Stimulated activated CD4-positive, alpha-beta T cell treated with anti-CD3 and anti-CD28 coated beads, Interleukin-12 subunit alpha, Interleukin-12 subunit beta, amount 100 ng/mL, for 24 hours (primary cell): ENCODE results near the gene HCCS.

ENCODE experiments used
- DNase-seq, 2 experiments: peaks; one replicate each; pipeline ENCODE4 v3.0.0-alpha.2; 2020; ENCODE audit warnings: low read depth in 2 of 2

HCCS gene

GRCh38 chrX:11111037-11111851, at the start of gene HCCS:
Gene HCCS (plus strand): TSS chrX:11111332. CDS start chrX:11112061, 729 bp downstream.
- DNase-seq = peak; percentile 59 to 70

GRCh38 chrX:11064276-11064675, 46.9 kb upstream of the HCCS start:
- DNase-seq = no peak

- no peak for DNase-seq
These were observed 46.1 kb upstream of the HCCS start for GRCh38 chrX:11064851-11065600.

- no peak for DNase-seq
These were observed 44.3 kb upstream of the HCCS start for GRCh38 chrX:11066812-11067211.

- DNase-seq = no peak
These were observed 37.8 kb upstream of the HCCS start for GRCh38 chrX:11073381-11073780.

GRCh38 chrX:11080741-11081305, 30.3 kb upstream of the HCCS start:
- no peak for DNase-seq

GRCh38 chrX:11081511-11081910, 29.6 kb upstream of the HCCS start:
- no peak for DNase-seq

GRCh38 chrX:11085305-11085704, 25.8 kb upstream of the HCCS start:
- no peak for DNase-seq

- DNase-seq = no peak
These were observed 21.3 kb upstream of the HCCS start for GRCh38 chrX:11089802-11090201.

GRCh38 chrX:11097933-11098332, 13.2 kb upstream of the HCCS start:
- no peak for DNase-seq

GRCh38 chrX:11099465-11099864, 11.7 kb upstream of the HCCS start:
- DNase-seq = no peak

GRCh38 chrX:11100281-11101035, 10.7 kb upstream of the HCCS start:
- no peak for DNase-seq

- no peak for DNase-seq
These were observed 8.1 kb upstream of the HCCS start for GRCh38 chrX:11103006-11103405.

GRCh38 chrX:11103751-11104150, 7.4 kb upstream of the HCCS start:
- DNase-seq = no peak

- no peak for DNase-seq
These were observed 6.1 kb upstream of the HCCS start for GRCh38 chrX:11105080-11105479.

GRCh38 chrX:11108253-11108941, 2.7 kb upstream of the HCCS start:
- no peak for DNase-seq

- no peak for DNase-seq
These were observed 1.2 kb upstream of the HCCS start for GRCh38 chrX:11109968-11110367.

GRCh38 chrX:11111947-11112346, 815 bp downstream of the HCCS start:
- DNase-seq = no peak

- no peak for DNase-seq
These were observed 2.6 kb downstream of the HCCS start for GRCh38 chrX:11113731-11114130.

GRCh38 chrX:11117745-11118144, 6.6 kb downstream of the HCCS start:
- DNase-seq = no peak

GRCh38 chrX:11119313-11119943, 8.3 kb downstream of the HCCS start:
- no peak for DNase-seq
